ENCODE results near the gene XDH.

GRCh38 chr2:31314761-31315160 is 99.8 kb downstream of the XDH start:
- TF ChIP-seq, protein P1, sequence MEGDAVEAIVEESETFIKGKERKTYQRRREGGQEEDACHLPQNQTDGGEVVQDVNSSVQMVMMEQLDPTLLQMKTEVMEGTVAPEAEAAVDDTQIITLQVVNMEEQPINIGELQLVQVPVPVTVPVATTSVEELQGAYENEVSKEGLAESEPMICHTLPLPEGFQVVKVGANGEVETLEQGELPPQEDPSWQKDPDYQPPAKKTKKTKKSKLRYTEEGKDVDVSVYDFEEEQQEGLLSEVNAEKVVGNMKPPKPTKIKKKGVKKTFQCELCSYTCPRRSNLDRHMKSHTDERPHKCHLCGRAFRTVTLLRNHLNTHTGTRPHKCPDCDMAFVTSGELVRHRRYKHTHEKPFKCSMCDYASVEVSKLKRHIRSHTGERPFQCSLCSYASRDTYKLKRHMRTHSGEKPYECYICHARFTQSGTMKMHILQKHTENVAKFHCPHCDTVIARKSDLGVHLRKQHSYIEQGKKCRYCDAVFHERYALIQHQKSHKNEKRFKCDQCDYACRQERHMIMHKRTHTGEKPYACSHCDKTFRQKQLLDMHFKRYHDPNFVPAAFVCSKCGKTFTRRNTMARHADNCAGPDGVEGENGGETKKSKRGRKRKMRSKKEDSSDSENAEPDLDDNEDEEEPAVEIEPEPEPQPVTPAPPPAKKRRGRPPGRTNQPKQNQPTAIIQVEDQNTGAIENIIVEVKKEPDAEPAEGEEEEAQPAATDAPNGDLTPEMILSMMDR (IDR thresholded peaks at IDR 0.05) = no peak
- no peak for TF ChIP-seq POLR2A (IDR thresholded peaks at IDR 0.05)
